Prostate gland (tissue), 2 donors: ENCODE data around the gene SLC2A4RG.

Experiments used
- POLR2A ChIP-seq: fragments of 450-650 bp; IDR thresholded peaks from one replicate; pipeline ENCODE4 v1.6.1; 2016; ENCODE audit warnings: antibody characterized with exemption, mild to moderate bottlenecking
- TF ChIP-seq, protein P1 (sequence below), 4 experiments: fragments of 200-600 bp in 2 of 4; fragments of 450-650 bp in 2 of 4; sonication (generic) in 2 of 4; IDR thresholded peaks; 1 replicate in 3 of 4; 2 replicates in 1 of 4; pipeline ENCODE4 v1.5.1; 2016 to 2019; ENCODE audit warnings: antibody characterized with exemption in 4 of 4, mild to moderate bottlenecking in 2 of 4, moderate library complexity in 2 of 4

DNA sequence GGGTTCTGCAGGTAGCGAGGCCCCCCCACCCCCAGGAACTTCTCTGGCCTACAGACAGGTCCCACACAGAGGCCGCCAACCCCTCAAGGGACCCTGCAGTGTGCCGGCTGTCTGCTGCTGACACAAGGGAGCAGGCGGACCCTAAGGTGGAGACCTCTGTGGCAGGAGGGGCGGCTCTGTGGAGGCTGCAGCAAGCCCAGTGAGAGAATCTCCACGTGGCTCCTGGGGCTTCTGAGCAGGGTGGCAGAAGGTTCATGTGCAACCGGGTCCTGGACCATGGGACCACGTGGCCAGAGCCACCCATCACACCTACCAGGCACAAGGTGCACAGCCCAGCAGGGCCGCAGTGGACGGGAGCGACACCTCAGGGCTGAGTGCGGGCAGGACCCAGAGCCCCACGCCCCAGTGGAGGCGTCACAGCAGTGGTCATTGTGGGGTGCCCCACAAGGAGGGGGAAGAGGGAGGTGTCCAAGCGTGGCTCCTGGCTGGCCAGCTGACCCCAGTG, 36.1 kb upstream of the SLC2A4RG start:
- TF ChIP-seq, protein P1, sequence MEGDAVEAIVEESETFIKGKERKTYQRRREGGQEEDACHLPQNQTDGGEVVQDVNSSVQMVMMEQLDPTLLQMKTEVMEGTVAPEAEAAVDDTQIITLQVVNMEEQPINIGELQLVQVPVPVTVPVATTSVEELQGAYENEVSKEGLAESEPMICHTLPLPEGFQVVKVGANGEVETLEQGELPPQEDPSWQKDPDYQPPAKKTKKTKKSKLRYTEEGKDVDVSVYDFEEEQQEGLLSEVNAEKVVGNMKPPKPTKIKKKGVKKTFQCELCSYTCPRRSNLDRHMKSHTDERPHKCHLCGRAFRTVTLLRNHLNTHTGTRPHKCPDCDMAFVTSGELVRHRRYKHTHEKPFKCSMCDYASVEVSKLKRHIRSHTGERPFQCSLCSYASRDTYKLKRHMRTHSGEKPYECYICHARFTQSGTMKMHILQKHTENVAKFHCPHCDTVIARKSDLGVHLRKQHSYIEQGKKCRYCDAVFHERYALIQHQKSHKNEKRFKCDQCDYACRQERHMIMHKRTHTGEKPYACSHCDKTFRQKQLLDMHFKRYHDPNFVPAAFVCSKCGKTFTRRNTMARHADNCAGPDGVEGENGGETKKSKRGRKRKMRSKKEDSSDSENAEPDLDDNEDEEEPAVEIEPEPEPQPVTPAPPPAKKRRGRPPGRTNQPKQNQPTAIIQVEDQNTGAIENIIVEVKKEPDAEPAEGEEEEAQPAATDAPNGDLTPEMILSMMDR (IDR thresholded peaks at IDR 0.05): no peak
- no peak for TF ChIP-seq POLR2A
